Measurements from ENCODE around the gene FOXP4. TPM values are rescaled to one million over a fixed set of nuclear protein-coding genes. Genes with fewer than 3 reads are reported as not detected.

FOXP4 gene
- total RNA-seq, 1 experiment from 2014 or later = 32.3 TPM

DNA sequence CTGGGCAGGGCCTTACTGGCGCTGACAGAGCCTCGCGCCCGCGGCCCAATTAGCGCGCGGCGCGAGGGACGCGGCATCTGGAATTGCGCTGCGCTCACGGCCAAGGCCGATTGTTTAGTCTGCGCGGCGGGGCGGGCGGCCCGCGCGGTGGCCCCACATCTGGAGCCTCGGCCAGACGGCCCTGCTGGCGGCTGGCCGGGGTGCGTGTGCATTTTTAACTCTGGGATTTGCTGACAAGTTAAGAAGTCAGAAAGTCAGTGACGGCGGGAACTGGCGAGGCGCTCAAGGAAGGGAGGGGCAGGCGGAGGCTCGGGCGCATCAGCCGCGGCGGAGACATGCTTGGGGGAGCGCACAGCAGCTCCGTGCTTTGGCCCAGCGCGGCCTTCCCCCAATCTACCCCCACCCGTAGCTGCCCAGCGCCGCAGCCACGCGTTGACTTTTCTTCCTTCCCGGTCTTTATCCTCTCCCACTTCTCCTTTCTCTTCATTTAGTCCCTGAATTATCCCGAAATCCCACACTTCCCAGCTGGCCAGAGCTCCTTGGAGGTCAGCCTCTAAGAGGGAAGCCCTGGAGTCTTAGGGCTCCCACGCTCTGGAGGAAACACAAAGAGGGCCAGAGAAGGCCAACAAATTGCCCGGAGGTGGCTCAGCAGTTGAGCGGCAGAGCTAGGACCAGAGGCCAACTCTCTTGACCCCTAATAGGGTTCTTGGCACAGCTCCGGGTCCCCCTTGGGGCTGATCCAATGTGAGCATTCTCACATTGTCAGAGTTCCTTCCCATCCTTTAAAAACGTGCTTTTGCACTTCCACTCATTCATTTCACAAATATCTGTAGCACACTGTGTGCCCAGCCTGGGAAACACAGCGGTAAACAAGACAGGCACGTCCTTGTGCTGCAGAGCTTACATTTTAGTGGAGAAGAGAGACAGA is 40.8 kb upstream of the FOXP4 start:
- ChIA-PET POLR2A (no interaction called here), CTCF (no interaction called here), RAD21 (ENCODE audit: low non-redundant PET in 1 of 2, low total read pairs in 2 of 2, uncharacterized antibody in 2 of 2, unreplicated experiment in 2 of 2) (no interaction called here)
- Histone ChIP-seq H3K9ac (ENCODE audit: low read length) (no peak overlapping the region), H3K9me3 (ENCODE audit: control insufficient read depth in 1 of 2, insufficient read depth in 1 of 2, low read depth in 1 of 2, low read length in 2 of 2) (no peaks in the 10 kb centered on the region), H2AFZ (ENCODE audit: low read depth, low read length, poor library complexity, severe bottlenecking) (no peak overlapping the region), H3K27me3 (ENCODE audit: insufficient read depth, low read length) (no peaks in the 10 kb centered on the region), H3K27ac (ENCODE audit: low read depth, low read length) (no peak overlapping the region), H3K9me2 (ENCODE audit: insufficient read depth) (no peaks in the 10 kb centered on the region), H3K4me3 (replicated peaks in 1 of 2; ENCODE audit: low read depth in 1 of 2, low read length in 2 of 2) (no peak overlapping the region), H3K79me2 (ENCODE audit: insufficient read depth, low read length) (no peaks in the 10 kb centered on the region), H3K4me2 (ENCODE audit: low read length) (no peak overlapping the region), H3K36me3 (ENCODE audit: control insufficient read depth in 1 of 2, insufficient read depth in 2 of 2, low read length in 2 of 2) (no peaks in the 10 kb centered on the region), H3K4me1 (ENCODE audit: control insufficient read depth in 1 of 2, insufficient read depth in 2 of 2, low read length in 2 of 2) (peaks cover 12 to 18% of the 10 kb centered on the region in 2 experiments; a peak in 3 of 4 replicates), H4K20me1 (ENCODE audit: insufficient read depth) (no peaks in the 10 kb centered on the region)
- no TSS peak for BruUV-seq (replicated peaks)
- intact Hi-C loops (cut with micrococcal nuclease) = no loop called here
- no peak for ATAC-seq
- DNase-seq (ENCODE audit: low read depth, low spot score) = no peak
- TF ChIP-seq EZH2 (IDR thresholded peaks at IDR 0.05) = no peak
- no peak for TF ChIP-seq RAD21 (IDR thresholded peaks at IDR 0.05; ENCODE audit: low read depth)
- no peak for TF ChIP-seq SP1 (IDR thresholded peaks at IDR 0.05; ENCODE audit: low read depth)
- TF ChIP-seq MAX (IDR thresholded peaks at IDR 0.05) = no peak
- no peak for TF ChIP-seq CBX3 (IDR thresholded peaks at IDR 0.05; ENCODE audit: low read depth)

GRCh38 chr6:41508479-41508878 is 37.7 kb upstream of the FOXP4 start:
- BruUV-seq (replicated peaks) = no TSS peak

More at GRCh38 chr6:41508479-41508878, 37.7 kb upstream of the FOXP4 start:
- Histone ChIP-seq H3K9me3 (ENCODE audit: control insufficient read depth in 1 of 2, insufficient read depth in 1 of 2, low read depth in 1 of 2, low read length in 2 of 2) (no peaks in the 10 kb centered on the region), H3K36me3 (ENCODE audit: control insufficient read depth in 1 of 2, insufficient read depth in 2 of 2, low read length in 2 of 2) (no peaks in the 10 kb centered on the region), H3K4me1 (ENCODE audit: control insufficient read depth in 1 of 2, insufficient read depth in 2 of 2, low read length in 2 of 2) (peaks cover 4 to 8% of the 10 kb centered on the region in 2 experiments; a peak in 3 of 4 replicates), H3K4me3 (replicated peaks in 1 of 2; ENCODE audit: low read depth in 1 of 2, low read length in 2 of 2) (no peak overlapping the region), H3K27me3 (ENCODE audit: insufficient read depth, low read length) (no peaks in the 10 kb centered on the region), H3K4me2 (ENCODE audit: low read length) (no peak overlapping the region), H3K9me2 (ENCODE audit: insufficient read depth) (no peaks in the 10 kb centered on the region), H3K79me2 (ENCODE audit: insufficient read depth, low read length) (no peaks in the 10 kb centered on the region), H3K27ac (ENCODE audit: low read depth, low read length) (no peak overlapping the region), H2AFZ (ENCODE audit: low read depth, low read length, poor library complexity, severe bottlenecking) (no peak overlapping the region), H4K20me1 (ENCODE audit: insufficient read depth) (no peaks in the 10 kb centered on the region), H3K9ac (ENCODE audit: low read length) (no peak overlapping the region)
- ChIA-PET CTCF (no interaction called here), POLR2A (no interaction called here), RAD21 (ENCODE audit: low non-redundant PET in 1 of 2, low total read pairs in 2 of 2, uncharacterized antibody in 2 of 2, unreplicated experiment in 2 of 2) (no interaction called here)
- TF ChIP-seq YY1 (IDR thresholded peaks at IDR 0.05; ENCODE audit: extremely low read depth, insufficient replicate concordance, low read depth, low read length) (no peak), CBX3 (IDR thresholded peaks at IDR 0.05; ENCODE audit: low read depth) (no peak), SRF (IDR thresholded peaks at IDR 0.05; ENCODE audit: low read depth) (no peak), POLR2AphosphoS5 (IDR thresholded peaks at IDR 0.05; ENCODE audit: low read depth, low read length) (no peak), FOSL1 (IDR thresholded peaks at IDR 0.05; ENCODE audit: low read depth) (no peak), ZNF274 (IDR thresholded peaks at IDR 0.05; ENCODE audit: low read depth, low read length) (no peak), ATF3 (IDR thresholded peaks at IDR 0.05) (no peak), CTCF (IDR thresholded peaks at IDR 0.05 in 2 of 3, conservative IDR thresholded peaks at IDR 0.05 in 1 of 3; ENCODE audit: borderline replicate concordance in 1 of 3, insufficient read depth in 1 of 3, low read depth in 2 of 3, low read length in 2 of 3) (no peak), RAD21 (IDR thresholded peaks at IDR 0.05; ENCODE audit: low read depth) (no peak), MAX (IDR thresholded peaks at IDR 0.05) (no peak), SIN3A (IDR thresholded peaks at IDR 0.05; ENCODE audit: low read depth) (no peak), EZH2 (IDR thresholded peaks at IDR 0.05) (no peak), ZFX (IDR thresholded peaks at IDR 0.05) (no peak), EGR1 (IDR thresholded peaks at IDR 0.05; ENCODE audit: low read depth) (no peak), JUND (IDR thresholded peaks at IDR 0.05) (no peak), SP1 (IDR thresholded peaks at IDR 0.05; ENCODE audit: low read depth) (no peak), TCF7L2 (IDR thresholded peaks at IDR 0.05; ENCODE audit: borderline replicate concordance, extremely low read depth, insufficient read depth, insufficient read length) (no peak)
- no peak for ATAC-seq
- DNase-seq (ENCODE audit: low read depth, low spot score) = no peak
- intact Hi-C loops (cut with micrococcal nuclease) = no loop called here

Data from HCT116 (cell line).